ENCODE data around the gene PLB1.
"Not testable (repeated sequence)": the region's sequence is repeated elsewhere in the genome, so short reads cannot be mapped to it uniquely, and the experiment has no call there.

The PLB1 gene

DNA sequence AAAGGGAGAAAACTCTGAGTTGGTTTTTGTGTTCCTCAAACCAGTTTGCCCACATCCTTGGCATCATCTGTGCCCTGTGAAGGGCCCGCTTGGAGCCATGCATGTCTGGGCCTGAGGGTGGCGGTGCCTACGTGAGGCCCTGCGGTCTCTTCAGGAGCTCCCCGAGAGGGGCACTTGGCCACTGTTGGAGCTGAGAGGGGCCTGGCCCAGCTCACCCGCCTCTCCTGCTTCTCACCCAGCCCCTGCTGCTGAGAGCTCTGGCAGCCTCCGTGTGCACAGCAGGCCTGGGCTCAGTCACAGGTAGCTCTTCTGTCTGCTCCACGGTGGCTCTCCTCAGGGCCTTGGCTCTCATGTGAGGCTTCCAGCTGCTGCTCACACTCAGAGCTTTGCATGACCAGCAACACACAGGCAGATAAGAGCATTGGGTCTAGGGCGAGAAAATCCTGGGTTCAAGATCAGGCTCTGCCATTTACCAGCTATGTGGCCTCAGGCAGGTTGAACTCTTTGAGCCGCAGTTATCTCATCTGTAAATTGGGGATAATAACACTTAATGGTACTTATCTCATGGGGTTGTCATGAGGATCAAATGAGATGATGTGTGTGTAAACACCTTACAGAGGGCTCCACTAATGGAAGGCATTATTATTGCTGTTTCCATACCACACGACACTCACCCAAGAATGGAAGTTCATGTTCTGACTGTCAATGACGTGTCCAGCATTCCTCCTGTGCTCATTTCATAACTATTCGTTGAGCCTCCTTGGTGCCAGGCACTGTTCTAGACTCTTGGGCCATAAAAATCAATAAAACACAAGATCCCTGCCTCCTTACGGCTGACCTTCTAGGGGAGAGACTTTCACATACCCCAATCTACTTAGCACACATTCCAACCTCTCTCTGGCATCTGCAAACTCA lies 41.6 kb upstream of the PLB1 start:
- Mint-ChIP-seq H3K36me3 (ENCODE audit: insufficient read depth) (no peaks in the 10 kb centered on the region), H3K27ac (no peak overlapping the region), H3K4me1 (ENCODE audit: low read depth in 2 of 2) (peaks cover 15 to 22% of the 10 kb centered on the region in 2 donors), H3K9me3 (no peaks in the 10 kb centered on the region), H3K4me3 (no peak overlapping the region), H3K27me3 (no peaks in the 10 kb centered on the region)
- DNase-seq (no peak), ATAC-seq (replicated peaks) (no peak)

DNA sequence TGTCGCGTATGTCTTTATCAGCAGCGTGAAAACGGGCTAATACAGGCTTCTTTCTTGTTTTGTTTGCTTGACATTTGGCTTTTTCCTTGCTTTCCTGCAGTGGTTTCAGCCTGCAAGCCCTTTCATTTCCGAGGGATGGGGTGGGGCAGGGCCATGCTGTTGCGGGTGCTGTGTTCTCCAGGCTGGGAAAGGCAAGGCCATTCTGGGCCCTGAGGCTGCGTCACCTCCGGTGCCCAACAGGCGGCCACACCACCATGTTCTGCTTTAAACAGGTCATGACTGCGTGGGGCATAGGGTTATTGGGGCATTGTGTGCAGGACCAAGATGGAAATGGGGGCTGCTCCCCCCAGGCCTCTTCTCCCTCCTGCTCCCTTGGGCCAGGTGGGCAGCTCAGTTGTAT lies 38.6 kb upstream of the PLB1 start:
- Mint-ChIP-seq H3K36me3 (ENCODE audit: insufficient read depth) (no peaks in the 10 kb centered on the region), H3K4me1 (ENCODE audit: low read depth in 2 of 2) (peaks cover 6 to 12% of the 10 kb centered on the region in 2 donors), H3K9me3 (no peaks in the 10 kb centered on the region), H3K27ac (no peak overlapping the region), H3K27me3 (peaks cover 3 to 5% of the 10 kb centered on the region in 2 donors), H3K4me3 (no peak overlapping the region)
- DNase-seq (no peak), ATAC-seq (replicated peaks) (no peak)

DNA sequence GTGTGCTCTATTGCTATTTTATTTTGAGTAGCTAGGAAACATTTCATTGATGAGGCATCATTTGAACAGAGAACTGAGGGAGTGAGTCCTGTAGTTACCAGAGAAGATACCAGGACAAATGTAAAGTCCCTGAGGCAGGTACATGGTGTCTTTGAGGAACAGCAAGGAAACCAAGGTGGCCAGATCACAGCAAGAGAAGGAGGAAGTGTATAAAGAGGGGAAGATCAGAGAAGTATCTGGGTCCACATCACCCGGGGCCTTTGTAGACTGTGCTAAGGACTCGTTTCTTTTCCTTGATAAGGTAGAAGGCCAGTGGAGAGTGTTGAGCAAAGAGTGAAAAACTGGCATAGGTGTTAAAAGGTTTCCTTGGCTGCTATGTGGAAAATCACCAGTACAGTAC lies 34.8 kb upstream of the PLB1 start:
- no peak overlapping the region for H3K4me3 Mint-ChIP-seq
- peaks cover 6 to 9% of the 10 kb centered on the region in 2 donors for H3K27me3 Mint-ChIP-seq
- H3K4me1 Mint-ChIP-seq (ENCODE audit: low read depth in 2 of 2), result peaks cover 0 to 6% of the 10 kb centered on the region in 2 donors
- ATAC-seq (replicated peaks), result no peak
- H3K27ac Mint-ChIP-seq, result no peak overlapping the region
- no peaks in the 10 kb centered on the region for H3K36me3 Mint-ChIP-seq (ENCODE audit: insufficient read depth)
- no peak for DNase-seq
- no peaks in the 10 kb centered on the region for H3K9me3 Mint-ChIP-seq

DNA sequence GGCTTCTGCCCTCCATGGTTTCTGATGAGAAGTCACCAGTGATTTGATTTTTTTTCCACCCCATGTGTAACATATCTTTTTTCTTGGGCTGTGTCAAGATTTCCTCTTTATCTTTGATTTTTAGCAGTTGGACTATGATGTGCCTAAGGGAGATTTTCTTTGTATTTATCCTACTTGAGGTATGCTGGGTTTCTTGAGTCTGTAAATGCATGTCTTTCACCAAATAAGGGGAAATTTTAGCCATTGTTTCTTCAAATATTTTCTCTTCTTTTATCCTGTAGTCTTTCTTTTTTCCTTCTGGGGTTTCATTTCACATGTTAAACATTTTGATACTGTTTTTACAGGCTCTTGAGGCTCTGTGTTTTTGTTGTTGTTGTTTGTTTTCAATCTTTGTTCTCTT lies 33.7 kb upstream of the PLB1 start:
- DNase-seq (no peak), ATAC-seq (replicated peaks) (no peak)
- Mint-ChIP-seq H3K4me3 (no peak overlapping the region), H3K4me1 (ENCODE audit: low read depth in 2 of 2) (peaks cover 0 to 6% of the 10 kb centered on the region in 2 donors), H3K27me3 (peaks cover 6 to 9% of the 10 kb centered on the region in 2 donors), H3K27ac (no peak overlapping the region), H3K9me3 (no peaks in the 10 kb centered on the region), H3K36me3 (ENCODE audit: insufficient read depth) (no peaks in the 10 kb centered on the region)

DNA sequence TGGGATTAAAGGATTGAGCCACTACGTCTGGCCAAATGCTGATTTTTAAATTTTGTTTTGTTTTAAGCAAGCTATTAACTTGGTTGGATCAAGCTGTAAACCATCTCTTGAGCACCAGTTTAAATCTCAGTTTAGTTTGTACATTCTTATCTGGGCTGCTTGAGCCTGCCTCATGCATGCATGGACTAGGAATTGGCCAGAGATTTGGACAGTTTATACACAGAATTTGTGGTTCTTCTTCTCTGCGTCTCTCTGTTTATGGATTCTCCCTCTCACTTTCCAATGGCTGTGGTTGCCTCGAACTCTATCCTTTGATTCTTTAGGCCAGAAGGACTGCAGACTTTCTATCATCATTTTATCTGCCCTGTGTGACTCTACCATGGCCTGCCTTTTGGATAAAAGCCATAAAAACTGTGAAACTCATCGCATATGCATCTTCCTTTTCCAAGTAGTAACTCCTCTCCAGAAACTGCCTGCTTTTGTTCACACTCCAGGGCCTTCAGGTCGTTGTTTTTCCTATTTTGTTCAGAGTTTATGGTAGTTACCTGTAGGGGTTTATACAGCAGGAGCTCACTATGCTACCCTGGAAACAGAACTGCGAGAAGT lies 32.5 kb upstream of the PLB1 start:
- DNase-seq (no peak), ATAC-seq (replicated peaks) (no peak)
- H3K36me3 Mint-ChIP-seq (ENCODE audit: insufficient read depth), result no peaks in the 10 kb centered on the region
- no peak overlapping the region for H3K4me3 Mint-ChIP-seq
- H3K27me3 Mint-ChIP-seq, result peaks cover 6 to 9% of the 10 kb centered on the region in 2 donors
- no peaks in the 10 kb centered on the region for H3K9me3 Mint-ChIP-seq
- peaks cover 0 to 6% of the 10 kb centered on the region in 2 donors for H3K4me1 Mint-ChIP-seq (ENCODE audit: low read depth in 2 of 2)
- no peak overlapping the region for H3K27ac Mint-ChIP-seq

DNA sequence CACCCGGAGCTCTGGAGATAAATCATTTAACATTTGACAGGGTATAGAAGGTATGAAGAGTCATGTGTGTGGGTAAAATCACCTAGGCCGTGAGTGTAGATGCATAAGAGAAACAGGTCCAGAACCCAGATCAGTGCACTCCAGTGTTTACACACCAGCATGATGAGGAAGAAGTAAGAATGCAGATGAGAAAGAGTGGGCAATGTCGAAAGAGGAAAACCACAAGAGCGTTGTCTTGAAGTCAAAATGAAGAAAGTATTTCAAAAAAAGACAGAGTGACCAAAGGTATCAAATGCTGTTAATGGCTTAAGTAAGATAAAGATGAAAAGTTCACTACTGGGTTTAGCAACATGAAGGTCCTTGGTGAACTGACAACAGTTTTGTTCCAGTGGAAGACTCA lies 32.0 kb upstream of the PLB1 start:
- H3K9me3 Mint-ChIP-seq, result no peaks in the 10 kb centered on the region
- peaks cover 0 to 6% of the 10 kb centered on the region in 2 donors for H3K4me1 Mint-ChIP-seq (ENCODE audit: low read depth in 2 of 2)
- H3K4me3 Mint-ChIP-seq, result no peak overlapping the region
- H3K27me3 Mint-ChIP-seq, result peaks cover 6 to 9% of the 10 kb centered on the region in 2 donors
- no peak overlapping the region for H3K27ac Mint-ChIP-seq
- H3K36me3 Mint-ChIP-seq (ENCODE audit: insufficient read depth), result no peaks in the 10 kb centered on the region
- DNase-seq (no peak), ATAC-seq (replicated peaks) (no peak)

DNA sequence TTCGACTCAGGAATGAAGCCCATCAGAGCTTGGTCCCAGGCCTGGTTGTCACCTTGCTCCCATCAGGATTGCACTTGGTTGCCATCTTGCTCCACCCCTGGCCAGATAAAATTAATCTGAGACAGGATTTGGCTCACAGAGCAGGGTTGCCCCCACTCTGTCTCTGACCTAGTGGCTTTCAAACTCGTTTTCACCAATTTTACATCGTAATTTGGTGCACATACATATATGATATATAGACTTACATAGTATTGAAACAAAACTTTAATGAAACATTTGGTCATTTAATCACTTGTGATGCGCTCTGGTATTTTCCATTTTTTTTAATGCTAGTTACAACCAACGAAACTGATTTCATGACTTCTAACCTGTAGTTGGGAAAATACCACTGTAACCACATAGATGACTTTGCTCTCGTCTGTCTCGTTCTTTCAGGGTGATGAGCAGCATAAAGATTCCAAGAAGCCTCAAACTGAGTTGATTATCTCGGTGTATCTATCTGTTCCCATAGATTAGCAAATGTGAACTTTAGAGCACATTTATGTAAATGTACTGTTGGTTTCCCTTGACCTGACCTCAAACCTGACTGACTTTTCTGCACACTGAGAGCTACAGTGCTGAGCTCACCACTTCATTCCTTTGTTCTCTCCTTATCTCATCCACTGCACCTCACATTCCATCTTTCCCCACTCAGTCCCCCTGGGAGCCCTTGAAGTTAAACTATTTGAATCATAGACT lies 30.5 kb upstream of the PLB1 start:
- Mint-ChIP-seq H3K36me3 (ENCODE audit: insufficient read depth) (peaks cover 3% of the 10 kb centered on the region), H3K27me3 (peaks cover 6 to 9% of the 10 kb centered on the region in 2 donors), H3K4me3 (no peak overlapping the region), H3K9me3 (no peaks in the 10 kb centered on the region), H3K27ac (no peak overlapping the region), H3K4me1 (ENCODE audit: low read depth in 2 of 2) (peaks cover 3 to 10% of the 10 kb centered on the region in 2 donors)
- no peak for DNase-seq
- ATAC-seq (replicated peaks), result peak; percentile 8

DNA sequence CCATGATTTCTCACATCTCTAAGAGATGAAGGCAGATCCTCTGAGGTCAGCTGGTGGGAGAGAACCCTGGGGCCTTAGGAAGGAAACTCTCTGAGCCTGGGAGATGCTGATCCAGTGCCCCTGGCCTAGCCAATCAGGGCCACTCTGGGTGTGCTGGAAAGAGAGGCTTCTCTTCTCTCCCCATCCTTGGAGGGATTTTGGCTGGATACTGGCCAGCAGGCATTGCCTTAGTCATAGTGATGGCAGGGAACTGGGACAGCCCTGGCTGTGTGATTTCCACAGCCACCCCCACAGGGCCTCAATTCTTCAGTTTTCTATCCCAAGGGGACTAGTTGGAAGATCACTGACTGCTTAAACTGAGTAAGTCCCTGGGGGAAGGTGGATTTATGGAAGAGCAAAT lies 26.6 kb upstream of the PLB1 start:
- Mint-ChIP-seq H3K36me3 (ENCODE audit: insufficient read depth) (peaks cover 3% of the 10 kb centered on the region), H3K27me3 (no peaks in the 10 kb centered on the region), H3K4me1 (ENCODE audit: low read depth in 2 of 2) (peaks cover 4 to 12% of the 10 kb centered on the region in 2 donors), H3K9me3 (no peaks in the 10 kb centered on the region), H3K4me3 (no peak overlapping the region), H3K27ac (peak overlapping the region in 1 of 2 donors; percentile 36)
- no peak for ATAC-seq (replicated peaks)
- no peak for DNase-seq

DNA sequence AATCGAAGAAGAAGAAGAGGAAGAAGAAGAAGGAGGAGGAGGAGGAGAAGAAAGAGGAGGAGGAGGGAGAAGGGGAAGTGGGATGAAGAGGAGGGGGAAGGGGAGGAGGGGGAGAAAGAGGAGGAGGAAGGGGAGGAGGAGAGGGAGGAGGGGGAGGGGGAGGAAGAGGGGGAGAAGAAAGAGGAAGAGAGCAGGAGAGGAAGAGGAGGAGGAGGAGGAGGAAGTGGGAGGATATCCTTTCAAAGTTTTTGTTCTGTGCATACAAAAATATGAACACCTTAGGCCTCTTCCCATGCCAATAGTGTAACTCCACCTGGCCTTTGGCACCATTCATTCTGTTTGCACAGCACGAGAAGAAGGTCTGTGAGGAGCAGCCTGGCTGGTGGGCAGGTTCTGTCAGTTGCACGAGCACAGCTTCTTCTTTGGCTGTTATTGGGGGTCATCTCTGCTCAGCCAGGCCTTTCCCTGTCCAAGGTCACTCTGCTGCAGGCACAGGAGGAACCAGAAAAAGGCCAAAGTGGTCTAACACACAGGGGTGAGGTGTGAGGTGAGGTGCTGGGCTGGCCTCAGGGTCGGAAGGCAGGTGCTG lies 25.8 kb upstream of the PLB1 start:
- no peaks in the 10 kb centered on the region for H3K9me3 Mint-ChIP-seq
- ATAC-seq (replicated peaks) (no peak), DNase-seq (no peak)
- peaks cover 4 to 12% of the 10 kb centered on the region in 2 donors for H3K4me1 Mint-ChIP-seq (ENCODE audit: low read depth in 2 of 2)
- peak overlapping the region in 1 of 2 donors; percentile 36 for H3K27ac Mint-ChIP-seq
- peaks cover 3% of the 10 kb centered on the region for H3K36me3 Mint-ChIP-seq (ENCODE audit: insufficient read depth)
- no peak overlapping the region for H3K4me3 Mint-ChIP-seq
- H3K27me3 Mint-ChIP-seq, result no peaks in the 10 kb centered on the region

DNA sequence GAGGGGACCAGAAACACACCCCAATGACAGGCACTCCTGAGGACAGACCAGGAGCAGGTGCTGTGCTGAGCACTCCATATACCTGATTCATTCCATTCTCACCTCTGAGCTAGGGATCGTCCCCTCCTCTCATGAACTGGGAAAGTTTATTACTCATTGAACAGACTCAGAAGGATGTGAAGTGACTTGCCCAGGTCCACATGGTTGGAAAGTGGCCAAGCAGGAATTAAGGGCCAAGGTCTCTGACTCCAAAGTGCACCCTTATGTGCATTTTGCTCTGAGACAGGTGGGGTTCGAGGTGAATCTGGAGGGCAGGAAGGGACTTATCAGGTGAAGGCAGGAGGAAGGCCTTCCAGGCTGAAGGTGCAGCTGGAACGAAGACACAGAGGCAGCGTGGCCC lies 25.1 kb upstream of the PLB1 start:
- Mint-ChIP-seq H3K4me1 (ENCODE audit: low read depth in 2 of 2) (peaks cover 4 to 10% of the 10 kb centered on the region in 2 donors), H3K27ac (peak overlapping the region; percentile 38 to 75), H3K36me3 (ENCODE audit: insufficient read depth) (peaks cover 3% of the 10 kb centered on the region), H3K9me3 (no peaks in the 10 kb centered on the region), H3K27me3 (no peaks in the 10 kb centered on the region), H3K4me3 (no peak overlapping the region)
- ATAC-seq (replicated peaks) (no peak), DNase-seq (no peak)

DNA sequence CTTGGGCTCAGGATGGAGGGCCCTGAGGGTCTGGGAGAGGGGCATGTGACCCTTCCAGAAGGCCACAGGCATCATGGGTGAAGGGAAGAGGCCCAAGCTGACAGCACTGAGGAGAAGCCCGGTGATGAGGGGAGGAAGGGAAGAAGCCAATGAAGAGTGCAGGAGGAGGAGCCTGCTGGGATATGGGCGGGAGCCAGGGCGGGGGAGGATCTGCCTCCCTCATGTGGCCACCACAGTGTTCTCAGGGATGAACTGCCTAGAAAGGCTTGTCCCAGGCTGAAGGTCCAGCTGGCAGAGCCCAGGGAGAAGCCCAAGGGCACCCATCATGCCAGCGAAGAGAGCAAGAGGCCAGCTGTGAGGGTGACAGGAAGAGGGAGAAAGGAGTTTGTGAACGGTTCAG lies 24.6 kb upstream of the PLB1 start:
- DNase-seq (no peak), ATAC-seq (replicated peaks) (no peak)
- Mint-ChIP-seq H3K9me3 (no peaks in the 10 kb centered on the region), H3K27ac (peak overlapping the region; percentile 38 to 75), H3K4me3 (no peak overlapping the region), H3K4me1 (ENCODE audit: low read depth in 2 of 2) (peaks cover 4 to 9% of the 10 kb centered on the region in 2 donors), H3K27me3 (no peaks in the 10 kb centered on the region), H3K36me3 (ENCODE audit: insufficient read depth) (peaks cover 3% of the 10 kb centered on the region)

DNA sequence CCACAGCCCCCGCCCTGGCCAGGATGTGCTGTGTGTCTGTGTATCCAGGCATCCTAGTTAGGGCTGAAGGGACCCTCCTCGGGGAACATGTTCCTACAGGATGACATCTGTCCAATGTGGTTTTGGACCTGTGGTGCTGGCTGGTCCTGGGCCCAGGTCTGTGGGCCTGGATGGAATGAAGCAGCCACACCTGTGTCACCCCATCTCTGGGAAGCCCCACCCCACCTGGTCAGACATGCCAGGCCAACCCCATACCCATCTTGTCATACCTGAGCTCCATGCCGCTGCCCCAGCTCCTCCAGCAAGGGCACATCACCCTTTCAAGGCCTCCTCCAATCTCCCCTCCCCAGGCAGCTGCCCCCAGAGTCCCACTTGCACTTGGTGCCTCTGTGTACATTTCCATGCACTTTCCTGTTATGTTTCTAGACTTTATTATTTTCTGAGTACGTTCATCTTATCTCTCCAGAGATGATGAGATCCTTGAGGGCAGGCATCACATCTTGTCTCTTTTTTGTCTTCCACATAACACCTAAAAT lies 24.1 kb upstream of the PLB1 start:
- Mint-ChIP-seq H3K27ac (no peak overlapping the region), H3K9me3 (no peaks in the 10 kb centered on the region), H3K36me3 (ENCODE audit: insufficient read depth) (peaks cover 3% of the 10 kb centered on the region), H3K4me1 (ENCODE audit: low read depth in 2 of 2) (peaks cover 4 to 9% of the 10 kb centered on the region in 2 donors), H3K27me3 (no peaks in the 10 kb centered on the region), H3K4me3 (no peak overlapping the region)
- ATAC-seq (replicated peaks) (no peak), DNase-seq (no peak)

DNA sequence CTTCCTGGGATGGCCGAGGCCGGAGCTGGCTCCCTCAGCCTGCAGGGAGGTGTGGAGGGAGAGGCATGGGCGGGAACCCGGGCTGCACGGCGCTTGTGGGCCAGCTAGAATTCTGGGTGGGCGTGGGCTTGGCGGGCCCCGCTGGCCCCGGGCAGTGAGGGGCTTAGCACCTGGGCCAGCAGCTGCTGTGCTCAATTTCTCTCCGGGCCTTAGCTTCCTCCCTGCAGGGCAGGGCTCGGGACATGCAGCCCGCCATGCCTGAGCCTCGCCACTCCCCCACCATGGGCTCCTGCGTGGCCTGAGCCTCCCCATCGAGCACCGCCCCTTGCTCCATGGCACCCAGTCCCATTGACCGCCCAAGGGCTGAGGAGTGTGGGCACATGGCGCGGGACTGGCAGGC lies 23.2 kb upstream of the PLB1 start:
- not testable (repeated sequence) for H3K4me1 Mint-ChIP-seq (ENCODE audit: low read depth in 2 of 2); H3K27ac Mint-ChIP-seq; H3K9me3 Mint-ChIP-seq

More for the DNA sequence above, 23.2 kb upstream of the PLB1 start:
- not testable (repeated sequence) for ATAC-seq (replicated peaks); H3K36me3 Mint-ChIP-seq (ENCODE audit: insufficient read depth); H3K4me3 Mint-ChIP-seq; DNase-seq; H3K27me3 Mint-ChIP-seq
